Stimulated activated CD8-positive, alpha-beta memory T cell treated with anti-CD3 and anti-CD28 coated beads, Interleukin-7, amount 100 ng/mL, for 24 hours (primary cell): ENCODE results near the gene HDAC2.
"Not testable (repeated sequence)": the region's sequence is repeated elsewhere in the genome, so short reads cannot be mapped to it uniquely, and the experiment has no call there.

Source experiments
- DNase-seq: peaks from one replicate; pipeline ENCODE4 v3.0.0-alpha.2; 2020; ENCODE audit warnings: low read depth

The HDAC2 gene

GRCh38 chr6:113971741-113972140 is 793 bp upstream of the HDAC2 start:
- no peak for DNase-seq

GRCh38 chr6:113969888-113970804 is 802 bp downstream of the HDAC2 start:
- peak; percentile 17 for DNase-seq

DNA sequence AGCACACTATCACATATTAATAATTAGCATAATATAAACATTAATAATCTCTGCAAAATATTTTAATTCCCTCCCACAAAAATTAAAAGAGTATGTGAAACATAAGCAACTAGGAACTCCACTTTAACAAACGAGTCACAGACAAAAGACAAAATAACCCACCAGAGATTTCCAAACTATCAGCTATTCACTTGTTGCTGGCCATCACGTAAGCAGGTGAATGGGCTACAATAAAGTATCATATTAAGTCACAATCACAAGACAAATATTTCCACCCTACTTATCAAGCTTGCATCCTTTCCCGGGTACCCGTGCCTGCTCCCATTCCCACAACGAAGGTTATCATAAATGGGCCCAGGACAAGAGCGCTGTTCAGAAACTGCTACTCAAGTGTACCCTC is 2.5 kb downstream of the HDAC2 start:
- no peak for DNase-seq

GRCh38 chr6:113967777-113968176 is 3.2 kb downstream of the HDAC2 start:
- no peak for DNase-seq

DNA sequence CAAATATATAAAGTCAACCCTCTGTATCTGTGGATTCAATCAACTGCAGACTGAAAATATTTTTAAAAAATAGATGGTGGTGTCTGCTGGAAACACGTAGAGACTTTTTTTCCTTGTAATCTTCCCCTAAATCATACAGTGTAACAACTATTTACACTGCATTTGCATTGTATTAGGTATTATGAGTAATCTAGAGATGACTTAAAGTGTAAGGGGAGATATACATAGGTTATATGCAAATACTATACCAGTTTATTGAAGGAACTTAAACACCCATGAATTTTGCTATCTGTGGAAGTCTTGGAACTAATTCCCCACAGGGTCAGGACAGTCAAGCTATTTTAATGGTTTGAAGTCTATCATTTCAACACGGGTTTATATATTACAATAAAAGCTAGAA is 10.2 kb downstream of the HDAC2 start:
- DNase-seq, result no peak

- no peak for DNase-seq
These were observed 11.7 kb downstream of the HDAC2 start for GRCh38 chr6:113959235-113959634.

GRCh38 chr6:113954653-113955052 is 16.3 kb downstream of the HDAC2 start:
- no peak for DNase-seq

GRCh38 chr6:113953346-113953745 is 17.6 kb downstream of the HDAC2 start:
- DNase-seq, result no peak

DNA sequence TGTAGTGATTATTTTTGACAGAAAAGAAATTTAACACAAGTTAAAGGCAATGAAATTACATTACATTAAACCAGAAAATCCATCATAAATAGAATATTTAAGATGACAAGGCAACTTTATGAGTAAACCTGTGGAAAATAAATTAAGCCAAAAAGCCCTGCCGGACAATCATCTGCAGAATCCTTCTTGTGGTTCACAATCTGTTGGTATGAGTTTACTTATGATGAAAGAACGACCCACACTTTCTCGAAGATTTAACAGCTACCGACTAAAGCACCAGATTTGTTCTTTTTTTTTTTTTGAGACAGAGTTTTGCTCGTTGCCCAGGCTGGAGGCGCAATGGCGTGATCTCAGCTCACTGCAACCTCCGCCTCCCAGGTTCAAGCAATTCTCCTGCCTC is 21.4 kb downstream of the HDAC2 start:
- no peak for DNase-seq

DNA sequence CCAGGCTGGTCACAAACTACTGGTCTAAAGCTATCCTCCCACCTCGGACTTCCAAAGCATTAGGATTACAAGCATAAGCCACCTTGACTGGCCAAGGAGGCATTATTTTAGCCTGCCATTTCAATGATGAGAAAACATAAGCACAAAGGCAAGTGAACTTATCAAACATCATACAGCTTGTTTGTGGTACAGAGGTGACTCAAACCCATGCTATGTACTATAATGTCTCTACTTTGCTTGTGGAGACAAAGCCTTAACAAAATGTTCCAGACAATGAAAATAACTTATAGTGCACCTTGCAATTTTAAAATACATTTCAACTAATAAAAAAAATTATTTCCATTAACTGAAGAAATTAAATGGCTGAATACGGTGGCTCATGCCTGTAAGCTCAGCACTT is 26.2 kb downstream of the HDAC2 start:
- no peak for DNase-seq

DNA sequence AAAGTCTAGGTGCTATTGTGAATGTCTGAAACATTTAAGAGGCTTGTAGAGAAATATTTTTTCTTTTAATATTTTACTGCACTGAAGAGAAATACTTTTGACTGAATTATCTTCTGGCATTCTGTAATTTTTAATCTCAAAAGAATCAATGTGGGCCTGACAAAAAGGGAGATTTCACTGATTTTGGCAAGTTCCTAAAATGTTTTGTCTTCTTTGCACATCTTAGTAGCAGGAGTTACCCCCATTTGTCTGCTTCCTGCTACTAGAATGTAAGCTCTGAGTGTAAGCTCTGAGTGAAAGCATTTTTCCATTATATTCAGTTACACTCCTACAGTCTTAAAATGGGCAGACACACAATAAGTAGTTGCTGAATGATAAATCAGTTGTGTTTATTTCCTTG is 31.1 kb downstream of the HDAC2 start:
- no peak for DNase-seq

DNA sequence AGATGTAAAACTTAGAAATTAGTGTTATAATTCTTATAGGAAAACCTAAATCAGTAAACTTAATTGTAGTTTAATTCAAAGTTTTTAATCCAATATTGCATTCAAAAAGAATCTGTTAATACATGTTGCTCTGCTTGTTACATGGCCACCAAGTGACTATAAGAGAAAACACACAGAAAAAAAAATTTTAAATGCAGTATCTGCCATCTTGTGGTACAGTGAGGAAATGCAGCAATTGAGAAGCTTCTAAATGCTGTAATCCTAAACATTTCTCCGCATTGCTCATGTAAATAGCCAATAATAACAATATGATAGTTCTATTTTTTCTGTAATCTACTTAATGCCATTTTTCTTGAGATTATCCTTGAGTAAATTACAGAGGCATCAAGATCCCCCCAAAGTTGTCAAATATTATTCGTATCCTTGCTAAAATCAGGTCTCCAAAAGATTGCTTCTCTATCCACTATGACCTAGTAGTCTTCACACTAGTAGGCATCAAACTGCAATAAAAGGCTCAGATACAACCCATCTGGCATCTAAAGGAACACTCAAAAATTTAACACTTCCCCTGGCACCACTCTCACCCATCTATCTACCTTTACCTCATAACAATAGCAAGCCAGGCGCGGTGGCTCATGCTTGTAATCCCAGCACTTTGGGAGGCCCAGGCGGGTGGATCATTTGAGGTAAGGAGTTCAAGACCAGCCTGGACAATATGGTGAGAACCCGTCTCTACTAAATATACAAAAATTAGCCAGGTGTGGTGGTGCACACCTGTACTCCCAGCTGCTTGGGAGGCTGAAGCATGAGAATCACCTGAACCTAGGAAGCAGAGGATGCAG is 34.6 kb downstream of the HDAC2 start:
- DNase-seq, result no peak

- no peak for DNase-seq
These were observed 36.8 kb downstream of the HDAC2 start for GRCh38 chr6:113934101-113934500.

GRCh38 chr6:113931907-113932306 is 39.0 kb downstream of the HDAC2 start:
- DNase-seq, result not testable (repeated sequence)

GRCh38 chr6:113930183-113930582 is 40.8 kb downstream of the HDAC2 start:
- DNase-seq, result no peak

- DNase-seq, result no peak
These were observed 43.9 kb downstream of the HDAC2 start for GRCh38 chr6:113927001-113927400.

- no peak for DNase-seq
These were observed 45.6 kb downstream of the HDAC2 start for GRCh38 chr6:113925378-113925777.

DNA sequence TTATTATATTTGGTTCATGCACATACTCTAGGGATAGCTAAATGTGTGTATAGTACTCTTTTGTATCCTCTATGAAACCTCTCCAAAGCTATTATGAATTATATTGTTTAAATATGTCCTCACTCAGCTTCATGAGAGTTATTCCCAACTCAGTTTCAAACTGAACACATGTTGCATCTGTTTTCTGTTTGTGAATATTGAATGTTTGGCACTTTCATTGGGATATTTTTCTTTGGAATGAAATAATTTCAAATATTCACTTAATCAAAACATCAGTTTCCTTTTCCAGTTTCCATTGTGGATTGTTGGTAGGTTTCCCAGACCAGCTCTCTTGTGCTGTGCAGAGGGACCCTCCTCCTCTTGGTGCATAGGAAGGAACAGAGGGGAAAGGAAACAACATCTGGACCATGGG is 46.6 kb downstream of the HDAC2 start:
- no peak for DNase-seq

- no peak for DNase-seq
These were observed 47.4 kb downstream of the HDAC2 start for GRCh38 chr6:113923526-113923925.

- no peak for DNase-seq
These were observed 49.5 kb downstream of the HDAC2 start for GRCh38 chr6:113921299-113921904.

- no peak for DNase-seq
These were observed 50.2 kb downstream of the HDAC2 start for GRCh38 chr6:113920663-113921267.

DNA sequence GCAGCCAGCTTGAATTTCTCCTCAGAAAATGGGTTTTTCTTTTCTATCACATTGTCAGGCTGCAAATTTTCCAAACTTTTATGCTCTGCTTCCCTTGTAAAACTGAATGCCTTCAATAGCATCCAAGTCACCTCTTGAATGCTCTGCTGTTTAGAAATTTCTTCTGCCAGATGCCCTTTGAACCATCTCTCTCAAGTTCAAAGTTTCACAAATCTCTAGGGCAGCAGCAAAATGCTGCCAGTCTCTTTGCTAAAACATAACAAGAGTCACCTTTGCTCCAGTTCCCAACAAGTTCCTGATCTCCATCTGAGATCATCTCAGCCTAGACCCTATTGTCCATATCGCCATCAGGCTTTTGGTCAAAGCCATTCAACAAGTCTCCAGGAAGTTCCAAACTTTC is 60.7 kb downstream of the HDAC2 start:
- not testable (repeated sequence) for DNase-seq
